ACHN (cell line): ENCODE data around the gene ASCC1.
"Not testable (repeated sequence)": the region's sequence is repeated elsewhere in the genome, so short reads cannot be mapped to it uniquely, and the experiment has no call there.

ENCODE experiments used
- DNase-seq: peaks from one replicate; pipeline ENCODE4 v3.0.0-alpha.2; 2015
- in situ Hi-C: cut with HindIII; loops from 2 replicates; pipeline ENCODE4 v1.10.0; 2017; ENCODE audit warnings: low sequenced_read_pairs, low pct_ligation_motif_present, low pct_unique_long_range_greater_than_20kb

The ASCC1 gene

DNA sequence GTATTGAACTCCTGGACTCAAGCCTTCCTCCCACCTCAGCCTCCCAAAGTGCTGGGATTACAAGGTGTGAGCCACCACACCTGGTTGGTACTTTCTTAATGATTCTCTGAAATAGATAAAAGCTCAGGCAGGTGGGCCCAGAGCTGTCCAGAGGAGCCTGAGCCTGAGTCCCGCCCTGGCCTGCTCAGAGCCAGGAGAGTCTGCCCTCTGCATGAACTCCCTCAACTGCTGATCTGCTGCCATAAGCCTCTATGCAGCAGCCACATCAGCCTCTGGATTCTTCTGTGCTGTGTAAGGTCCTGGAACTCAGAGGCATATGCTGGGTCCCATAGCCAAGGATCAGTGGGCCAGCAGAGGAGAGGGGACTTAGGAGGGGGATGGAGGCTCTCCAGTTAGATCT is 34.6 kb upstream of the ASCC1 start:
- in situ Hi-C loops = no loop called here
- DNase-seq = no peak

DNA sequence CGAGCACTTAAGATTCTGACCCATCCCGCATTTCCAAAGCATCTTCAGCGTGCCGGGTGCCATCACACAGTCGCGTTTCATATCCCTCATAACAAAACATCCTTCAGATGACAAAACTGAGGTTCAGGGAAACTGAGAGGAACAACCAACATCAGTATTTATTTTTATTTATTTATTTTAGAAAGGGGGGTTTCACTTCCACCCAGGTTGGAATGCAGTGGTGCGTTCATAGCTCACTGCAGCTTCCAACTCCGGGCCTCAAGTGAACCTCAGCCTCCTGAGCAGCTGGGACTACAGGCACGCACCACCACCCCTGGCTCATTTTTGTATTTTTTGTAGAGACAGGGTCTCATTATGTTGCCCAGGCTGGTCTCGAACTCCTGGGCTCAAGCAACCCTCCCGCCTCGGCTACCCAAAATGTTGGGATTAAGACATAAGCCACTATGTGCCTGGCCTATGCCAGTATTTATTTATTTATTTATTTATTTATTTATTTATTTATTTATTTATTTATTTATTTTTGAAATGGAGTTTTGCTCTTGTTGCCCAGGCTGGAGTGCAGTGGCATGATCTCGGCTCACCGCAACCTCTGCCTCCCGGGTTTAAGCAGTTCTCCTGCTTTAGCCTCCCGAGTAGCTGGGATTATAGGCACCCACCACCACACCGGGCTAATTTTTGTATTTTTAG is 33.2 kb upstream of the ASCC1 start:
- DNase-seq, in situ Hi-C loops: not testable (repeated sequence)

- in situ Hi-C loops = no loop called here
Observed at GRCh38 chr10:72248468-72249151, 32.5 kb upstream of the ASCC1 start.

GRCh38 chr10:72245949-72246525 is 30.0 kb upstream of the ASCC1 start:
- in situ Hi-C loops = no loop called here

More at GRCh38 chr10:72248468-72249151, 32.5 kb upstream of the ASCC1 start:
- no peak for DNase-seq

GRCh38 chr10:72244573-72245038 is 28.5 kb upstream of the ASCC1 start:
- in situ Hi-C loops = no loop called here
- no peak for DNase-seq

More at GRCh38 chr10:72245949-72246525, 30.0 kb upstream of the ASCC1 start:
- no peak for DNase-seq

GRCh38 chr10:72243822-72244437 is 27.9 kb upstream of the ASCC1 start:
- peak; percentile 85 for DNase-seq

GRCh38 chr10:72242675-72243074 is 26.6 kb upstream of the ASCC1 start:
- DNase-seq = no peak
- in situ Hi-C loops = no loop called here

More at GRCh38 chr10:72243822-72244437, 27.9 kb upstream of the ASCC1 start:
- in situ Hi-C loops = no loop called here

DNA sequence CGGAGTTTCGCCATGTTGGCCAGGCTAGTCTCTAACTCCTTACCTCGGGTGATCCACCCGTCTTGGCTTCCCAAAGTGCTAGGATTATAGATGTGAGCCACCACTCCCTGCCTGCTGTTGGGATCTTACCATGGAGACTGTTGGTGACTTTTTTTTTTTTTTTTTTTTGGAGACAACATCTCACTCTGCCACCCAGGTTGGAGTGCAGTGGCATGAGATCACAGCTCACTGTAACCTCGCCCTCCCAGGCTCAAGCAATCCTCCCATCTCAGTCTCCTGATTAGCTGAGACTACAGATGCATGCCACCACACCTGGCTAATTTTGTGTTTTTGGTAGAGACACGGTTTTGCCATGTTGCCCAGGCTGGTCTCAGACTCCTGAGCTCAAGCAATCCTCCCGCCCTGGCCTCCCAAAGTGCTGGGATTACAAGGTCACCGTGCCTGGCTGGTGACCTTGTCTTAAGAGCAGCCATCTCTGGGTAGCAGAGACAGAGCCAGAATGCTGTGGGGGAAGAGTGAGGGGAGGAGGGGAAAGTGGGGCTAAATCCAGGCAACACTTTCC is 25.7 kb upstream of the ASCC1 start:
- in situ Hi-C loops = no loop called here
- DNase-seq = no peak

DNA sequence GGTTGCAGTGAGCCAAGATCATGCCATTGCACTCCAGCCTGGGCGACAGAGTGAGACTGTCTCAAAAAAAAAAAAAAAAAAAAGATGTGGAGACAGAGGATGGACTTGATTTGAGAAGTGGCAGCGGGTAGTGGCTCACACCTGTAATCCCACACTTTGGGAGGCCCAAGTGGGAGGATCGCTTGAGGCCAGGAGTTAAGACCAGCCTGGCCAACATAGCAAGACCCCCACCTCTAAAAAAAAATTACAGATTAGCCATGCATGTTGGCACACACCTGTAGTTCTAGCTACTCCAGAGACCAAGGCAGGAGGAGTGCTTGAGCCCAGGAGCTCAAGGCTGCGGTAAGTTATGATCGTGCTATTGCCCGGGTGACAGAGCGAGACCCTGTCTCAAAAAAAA is 24.3 kb upstream of the ASCC1 start:
- DNase-seq = no peak
- in situ Hi-C loops = no loop called here

DNA sequence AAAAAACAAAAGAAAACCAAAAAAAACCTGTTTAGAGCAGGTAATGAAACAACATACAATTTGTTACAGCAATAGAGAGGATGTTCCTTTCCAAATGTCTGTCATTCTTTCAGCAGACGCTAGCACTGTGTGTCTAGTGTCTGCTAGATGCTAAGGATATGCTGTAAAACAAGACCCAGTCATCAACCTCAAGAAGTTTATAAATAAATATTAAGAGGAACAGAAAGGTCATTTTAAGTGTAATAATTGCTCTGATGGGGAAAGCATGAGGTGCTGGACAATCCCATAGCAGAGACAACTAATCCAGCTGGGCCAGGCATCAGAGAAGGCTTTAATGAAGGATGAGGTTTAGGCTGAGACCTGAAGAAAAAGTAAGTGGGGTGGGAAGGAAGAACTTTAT is 23.3 kb upstream of the ASCC1 start:
- in situ Hi-C loops = no loop called here
- no peak for DNase-seq

- no peak for DNase-seq
- in situ Hi-C loops = no loop called here
Observed at GRCh38 chr10:72238392-72239175, 22.5 kb upstream of the ASCC1 start.

- in situ Hi-C loops = no loop called here
- no peak for DNase-seq
Observed at GRCh38 chr10:72235544-72236279, 19.6 kb upstream of the ASCC1 start.

GRCh38 chr10:72234560-72235095 is 18.6 kb upstream of the ASCC1 start:
- no peak for DNase-seq
- in situ Hi-C loops = no loop called here

DNA sequence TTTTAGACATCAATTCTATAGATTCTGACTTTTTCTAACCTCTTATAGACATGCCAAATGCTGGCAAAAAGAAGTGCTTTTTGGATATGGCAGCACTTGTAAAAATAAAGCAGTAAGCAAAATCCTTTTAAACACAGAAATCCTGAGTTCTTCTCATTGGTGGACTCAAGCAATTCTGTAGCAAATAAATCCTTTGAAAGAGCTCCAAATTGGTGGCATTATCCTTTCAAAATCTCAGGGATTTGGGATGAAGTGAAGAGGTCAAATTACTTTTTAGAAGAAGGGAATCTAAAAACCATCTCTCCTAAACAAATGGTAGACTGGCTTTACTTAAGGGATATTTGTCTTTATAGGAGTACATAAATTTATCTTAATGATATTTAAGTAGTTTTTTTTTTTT is 17.5 kb upstream of the ASCC1 start:
- DNase-seq = no peak
- in situ Hi-C loops = no loop called here

DNA sequence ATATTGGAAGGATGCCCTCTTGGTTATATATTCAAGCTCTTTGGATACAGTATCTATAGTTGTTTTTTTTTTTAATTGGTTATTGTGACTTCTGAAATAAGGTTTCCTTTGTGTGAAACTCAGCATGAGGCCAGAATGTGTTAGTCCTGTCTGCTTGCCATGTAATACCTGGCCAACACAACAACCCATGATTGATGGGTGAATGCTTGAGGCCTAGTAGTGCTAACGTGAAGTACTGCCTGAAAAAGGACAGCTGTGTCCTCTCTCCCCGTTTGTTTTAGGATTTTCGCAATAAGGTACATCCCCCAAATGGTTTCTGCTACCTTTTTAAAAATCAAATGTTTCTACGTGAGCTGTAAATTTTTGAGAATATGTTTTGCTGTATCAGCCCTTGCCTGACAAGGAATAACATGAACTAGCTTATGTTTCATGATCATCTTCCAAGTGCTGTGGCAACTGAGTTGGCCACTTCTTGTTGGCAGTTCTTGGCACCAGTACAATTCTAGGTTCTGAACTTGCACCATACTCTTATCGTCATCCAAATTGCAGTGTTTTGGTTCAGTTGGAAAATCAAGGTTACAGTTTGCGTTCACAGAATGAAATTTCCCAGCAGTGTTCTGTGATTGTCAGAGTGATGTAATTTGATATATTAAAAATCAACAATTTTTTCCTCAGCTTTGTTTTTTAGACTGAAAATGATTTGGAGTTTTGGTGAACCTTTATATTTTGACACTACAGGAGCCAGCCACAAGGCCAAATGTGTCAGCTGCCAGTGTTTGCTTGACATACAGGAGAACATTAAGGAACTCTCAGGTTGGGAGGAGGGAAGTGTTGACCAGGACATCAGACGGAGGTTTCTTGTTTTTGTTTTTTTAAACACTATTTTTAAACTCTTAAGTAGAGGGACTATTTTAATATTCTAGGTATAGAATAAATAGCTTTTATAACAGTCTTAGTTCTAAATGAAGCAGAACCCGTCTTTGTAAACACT is 13.5 kb upstream of the ASCC1 start:
- in situ Hi-C loops = no loop called here
- no peak for DNase-seq

DNA sequence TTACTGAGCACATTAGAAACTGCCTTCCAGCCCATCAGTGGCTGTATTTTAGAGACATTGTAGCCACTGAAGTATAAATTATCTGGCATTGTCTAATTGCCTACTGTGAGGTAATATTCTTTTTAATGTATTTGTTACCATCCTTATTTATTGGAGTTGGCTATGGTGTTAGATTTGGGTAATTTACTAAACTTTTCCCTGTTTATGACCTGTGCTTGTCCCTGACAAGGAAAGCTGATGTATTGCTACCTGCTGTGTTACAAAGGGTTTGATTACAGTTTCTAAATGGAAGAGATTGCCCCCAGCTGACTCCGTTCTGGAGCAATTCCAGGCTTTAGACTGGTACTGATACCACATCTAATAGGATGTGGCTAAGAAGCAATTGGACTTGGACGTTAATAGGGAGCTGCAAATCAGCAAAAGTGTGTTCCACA is 12.3 kb upstream of the ASCC1 start:
- in situ Hi-C loops = no loop called here
- DNase-seq = no peak
